ENCODE measurements around the gene DOK4. TPM values are rescaled to one million over a fixed set of nuclear protein-coding genes. Genes with fewer than 3 reads are reported as not detected.

Gene DOK4
- total and polyA plus RNA-seq, 2 donors (not counting 3 experiments of a cell fraction or from before 2014, with no cell fraction given), result 22.3 to 23.4 TPM

DNA sequence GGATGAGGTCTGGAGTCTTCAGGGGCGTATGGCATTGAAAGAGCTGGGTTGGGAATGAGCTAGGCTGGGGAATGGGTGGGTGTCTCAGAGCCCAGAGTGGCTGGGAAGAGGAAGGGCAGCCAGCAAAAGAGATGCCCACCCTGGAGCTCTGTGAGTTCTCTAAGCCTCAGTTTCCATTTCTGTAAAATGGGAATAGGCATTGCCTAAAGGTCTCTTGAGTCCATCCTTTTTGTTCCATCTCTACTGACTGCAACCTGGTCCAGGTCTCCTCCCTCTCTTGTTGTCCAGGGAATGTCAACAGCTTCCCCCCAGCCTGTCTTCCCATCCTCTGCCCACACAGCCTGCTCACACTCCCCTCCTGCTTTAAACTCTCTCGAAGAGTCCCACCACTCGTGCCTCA, 30.5 kb upstream of the DOK4 start:
- Histone ChIP-seq H3K9me1 (replicated peaks; ENCODE audit: control insufficient read depth, extremely low read depth, insufficient read depth, low read length) (no peaks in the 10 kb centered on the region), H3K79me2 (ENCODE audit: control insufficient read depth, insufficient read depth, low read length) (no peaks in the 10 kb centered on the region), H3K9ac (replicated peaks; ENCODE audit: extremely low read depth, insufficient read depth, low read length) (no peak overlapping the region), H2AFZ (ENCODE audit: low read depth, low read length) (no peak overlapping the region), H3K27me3 (ENCODE audit: control insufficient read depth in 2 of 2, insufficient read depth in 2 of 2, low read length in 2 of 2) (no peaks in the 10 kb centered on the region), H3K4me1 (ENCODE audit: control insufficient read depth, extremely low read depth, insufficient read depth, low read length) (peaks cover 7% of the 10 kb centered on the region), H3K4me2 (ENCODE audit: insufficient read depth, low read length) (no peak overlapping the region), H3K36me3 (ENCODE audit: control insufficient read depth in 2 of 2, extremely low read depth in 1 of 2, insufficient read depth in 2 of 2, low read length in 2 of 2) (peaks cover 0 to 4% of the 10 kb centered on the region in 2 experiments), H3K9me3 (replicated peaks; ENCODE audit: control insufficient read depth, insufficient read depth, low read length) (no peaks in the 10 kb centered on the region), H3K27ac (ENCODE audit: insufficient read depth, low read depth, low read length) (no peak overlapping the region), H4K20me1 (replicated peaks; ENCODE audit: control insufficient read depth, extremely low read depth, insufficient read depth, low read length) (no peaks in the 10 kb centered on the region), H3K4me3 (replicated peaks in 1 of 3; ENCODE audit: insufficient read depth in 1 of 3, low read depth in 1 of 3, low read length in 3 of 3) (no peak overlapping the region)
- dilution Hi-C loops (cut with MboI; ENCODE audit: extremely low pct_ligation_motif_present, low sequenced_read_pairs), result no loop called here
- FAIRE-seq, result no peak
- CTCF ChIA-PET, result interaction anchor here (0.9 to 5.4 kb wide), 5 partner anchors 9 to 216 kb away, joined by 3 to 77 read pairs (median 6); partner anchors contain the start of gene POLR2C
- no TSS peak for BruUV-seq (replicated peaks)
- TF ChIP-seq POLR2AphosphoS5 (IDR thresholded peaks at IDR 0.05; ENCODE audit: insufficient read depth, low read depth, low read length) (no peak), FOS (IDR thresholded peaks at IDR 0.05; ENCODE audit: borderline replicate concordance, insufficient read depth, low read length) (no peak), POLR2A (IDR thresholded peaks at IDR 0.05; ENCODE audit: low read depth, low read length) (no peak), EZH2 (IDR thresholded peaks at IDR 0.05; ENCODE audit: borderline replicate concordance, low read depth, low read length, severe bottlenecking) (no peak), MYC (IDR thresholded peaks at IDR 0.05; ENCODE audit: low read depth, low read length) (no peak), GATA2 (IDR thresholded peaks at IDR 0.05; ENCODE audit: insufficient read depth, insufficient read length, low read depth, low read length) (no peak), JUN (IDR thresholded peaks at IDR 0.05; ENCODE audit: borderline replicate concordance, insufficient read depth, insufficient read length, low read depth) (no peak)
- TF ChIP-seq, protein P1, sequence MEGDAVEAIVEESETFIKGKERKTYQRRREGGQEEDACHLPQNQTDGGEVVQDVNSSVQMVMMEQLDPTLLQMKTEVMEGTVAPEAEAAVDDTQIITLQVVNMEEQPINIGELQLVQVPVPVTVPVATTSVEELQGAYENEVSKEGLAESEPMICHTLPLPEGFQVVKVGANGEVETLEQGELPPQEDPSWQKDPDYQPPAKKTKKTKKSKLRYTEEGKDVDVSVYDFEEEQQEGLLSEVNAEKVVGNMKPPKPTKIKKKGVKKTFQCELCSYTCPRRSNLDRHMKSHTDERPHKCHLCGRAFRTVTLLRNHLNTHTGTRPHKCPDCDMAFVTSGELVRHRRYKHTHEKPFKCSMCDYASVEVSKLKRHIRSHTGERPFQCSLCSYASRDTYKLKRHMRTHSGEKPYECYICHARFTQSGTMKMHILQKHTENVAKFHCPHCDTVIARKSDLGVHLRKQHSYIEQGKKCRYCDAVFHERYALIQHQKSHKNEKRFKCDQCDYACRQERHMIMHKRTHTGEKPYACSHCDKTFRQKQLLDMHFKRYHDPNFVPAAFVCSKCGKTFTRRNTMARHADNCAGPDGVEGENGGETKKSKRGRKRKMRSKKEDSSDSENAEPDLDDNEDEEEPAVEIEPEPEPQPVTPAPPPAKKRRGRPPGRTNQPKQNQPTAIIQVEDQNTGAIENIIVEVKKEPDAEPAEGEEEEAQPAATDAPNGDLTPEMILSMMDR (IDR thresholded peaks at IDR 0.05; ENCODE audit: extremely low read depth in 1 of 2, insufficient read depth in 1 of 2, low read depth in 1 of 2, low read length in 2 of 2), result no peak
- TF ChIP-seq, protein P2, sequence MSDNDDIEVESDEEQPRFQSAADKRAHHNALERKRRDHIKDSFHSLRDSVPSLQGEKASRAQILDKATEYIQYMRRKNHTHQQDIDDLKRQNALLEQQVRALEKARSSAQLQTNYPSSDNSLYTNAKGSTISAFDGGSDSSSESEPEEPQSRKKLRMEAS (IDR thresholded peaks at IDR 0.05; ENCODE audit: insufficient read depth, insufficient read length), result no peak
- intact Hi-C loops (cut with micrococcal nuclease), result no loop called here
- POLR2A ChIA-PET, result no interaction called here
- no peak for DNase-seq (ENCODE audit: low read depth, low spot score)

Data from endothelial cell of umbilical vein (primary cell).